PC-9 (cell line): ENCODE data around the gene URM1. TPM values are rescaled to one million over a fixed set of nuclear protein-coding genes. Genes with fewer than 3 reads are reported as not detected.

ENCODE experiments used
- BruUV-seq: library from RNA; stranded (reverse); fragments of 400-500 nt; replicated peaks from 2 replicates; lab custom pipeline; 2021; lab: Mats Ljungman, UMichigan
- CTCF ChIA-PET: fragments of 300-600 bp; sonication (Branson Sonifier 250); formaldehyde crosslinking; loops from one replicate; lab custom pipeline; 2022; ENCODE audit warnings: antibody characterized with exemption; lab: Charles Lee
- POLR2A ChIA-PET: fragments of 300-600 bp; sonication (Branson Sonifier 250); formaldehyde crosslinking; loops from one replicate; lab custom pipeline; 2022; ENCODE audit warnings: antibody characterized with exemption; ENCODE audit not compliant: unreplicated experiment; lab: Charles Lee
- DNase-seq, 2 experiments: peaks; one replicate each; pipeline versions ENCODE4 v3.0.0 to v3.0.0-alpha.2; 2015 to 2022; ENCODE audit warnings: mixed read lengths in 1 of 2
- H2AFZ ChIP-seq: fragments of 200-600 bp; sonication (generic); 2 replicates; pipeline ENCODE4 v1.8.1; 2017; ENCODE audit warnings: antibody characterized with exemption
- H3F3A ChIP-seq: fragments of 200-600 bp; sonication (generic); 2 replicates; pipeline ENCODE4 v1.8.1; 2017; ENCODE audit warnings: antibody characterized with exemption, mild to moderate bottlenecking, low read depth; ENCODE audit not compliant: insufficient read depth
- H3K27ac ChIP-seq: fragments of 200-600 bp; sonication (generic); 2 replicates; pipeline ENCODE4 v1.6.1; 2016; ENCODE audit warnings: mixed run types
- H3K27me3 ChIP-seq: fragments of 200-600 bp; sonication (generic); 2 replicates; pipeline ENCODE4 v1.6.1; 2016; ENCODE audit warnings: low read depth, mixed run types; ENCODE audit not compliant: insufficient read depth
- H3K36me3 ChIP-seq: fragments of 200-600 bp; sonication (generic); 2 replicates; pipeline ENCODE4 v1.6.1; 2016; ENCODE audit warnings: low read depth, mixed run types
- H3K4me1 ChIP-seq: fragments of 200-600 bp; sonication (generic); replicated peaks from 2 replicates; pipeline ENCODE4 v1.6.1; 2016; ENCODE audit warnings: mixed run types; ENCODE audit not compliant: insufficient read depth
- H3K4me2 ChIP-seq: fragments of 200-600 bp; sonication (generic); 2 replicates; pipeline ENCODE4 v1.6.1; 2017; ENCODE audit warnings: mixed run types
- H3K4me3 ChIP-seq: fragments of 200-600 bp; sonication (generic); 2 replicates; pipeline ENCODE4 v1.6.1; 2016; ENCODE audit warnings: mixed run types
- H3K79me2 ChIP-seq: fragments of 200-600 bp; sonication (generic); 2 replicates; pipeline ENCODE4 v1.6.1; 2017; ENCODE audit warnings: low read depth, mixed run types
- H3K9me2 ChIP-seq: fragments of 200-600 bp; sonication (generic); 2 replicates; pipeline ENCODE4 v1.8.1; 2017; ENCODE audit warnings: mild to moderate bottlenecking; ENCODE audit not compliant: insufficient read depth
- H3K9me3 ChIP-seq: fragments of 200-600 bp; sonication (generic); 2 replicates; pipeline ENCODE4 v1.8.1; 2016; ENCODE audit warnings: low read depth; ENCODE audit not compliant: insufficient read depth
- H4K20me1 ChIP-seq: fragments of 200-600 bp; sonication (generic); 2 replicates; pipeline ENCODE4 v1.8.1; 2017; ENCODE audit not compliant: insufficient read depth
- EZH2 ChIP-seq: fragments of 200-600 bp; sonication (generic); IDR thresholded peaks from 2 replicates; pipeline ENCODE4 v1.8.0; 2017; ENCODE audit warnings: antibody characterized with exemption, low read depth
- intact Hi-C: fragments of 100-400 bp; cut with micrococcal nuclease; formaldehyde crosslinking; loops from one replicate; pipeline ENCODE4 v1.10.0; 2022; ENCODE audit not compliant: unreplicated experiment
- total RNA-seq: library from RNA; stranded (reverse); gene quantifications from 2 replicates; pipeline ENCODE4 v1.2.3, GENCODE V29; 2021
- TF ChIP-seq, protein P1 (sequence below): fragments of 200-600 bp; sonication (generic); conservative IDR thresholded peaks from 2 replicates; pipeline ENCODE4 v1.6.1; 2017; ENCODE audit warnings: mixed run types, antibody characterized with exemption, mild to moderate bottlenecking, moderate library complexity

Gene URM1
- total RNA-seq, 1 experiment from 2014 or later: 98.1 TPM

DNA sequence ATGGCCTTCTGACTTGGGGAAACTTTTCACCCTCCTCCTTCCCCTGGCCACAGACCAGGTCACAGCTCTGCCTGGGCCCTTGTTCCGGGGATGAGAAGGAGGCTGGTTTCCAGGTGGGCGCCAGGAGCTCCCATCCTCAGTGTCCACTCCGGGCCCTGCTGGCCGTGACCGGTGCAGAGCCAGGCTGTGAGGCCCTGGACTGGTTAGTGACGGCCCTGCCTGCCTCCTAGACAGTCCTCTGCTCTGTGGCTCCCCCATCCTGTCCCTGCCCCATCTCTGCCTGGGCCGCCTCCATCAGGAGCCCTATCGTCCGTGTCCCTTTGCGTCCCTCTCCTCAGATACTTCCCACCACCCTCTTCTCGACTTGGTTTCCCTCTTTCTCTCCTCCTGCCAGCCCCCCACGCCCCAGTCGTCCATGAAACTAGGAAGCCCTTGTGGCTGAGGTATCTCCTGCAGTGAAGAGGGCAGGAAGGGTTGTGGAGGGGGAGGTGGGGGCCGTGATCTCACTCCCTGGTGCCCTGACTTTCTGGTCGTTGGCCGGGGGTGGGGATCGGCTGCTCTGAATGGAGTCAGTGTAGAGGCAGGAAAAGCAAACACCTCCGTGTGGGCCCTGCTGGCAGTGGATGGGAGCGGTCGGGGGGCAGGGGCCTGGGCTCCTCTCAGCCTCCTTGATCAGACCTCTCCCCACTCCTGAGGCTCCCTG is 34.1 kb downstream of the URM1 start:
- DNase-seq: no peak
- H4K20me1 ChIP-seq: no peaks in the 10 kb centered on the region
- H3K4me3 ChIP-seq: no peak overlapping the region
- H3K36me3 ChIP-seq: no peaks in the 10 kb centered on the region
- H3K4me2 ChIP-seq: no peak overlapping the region
- no peaks in the 10 kb centered on the region for H3K79me2 ChIP-seq
- H3K27ac ChIP-seq: no peak overlapping the region
- H3F3A ChIP-seq: no peaks in the 10 kb centered on the region
- POLR2A ChIA-PET: no interaction called here
- intact Hi-C loops: no loop called here
- no peaks in the 10 kb centered on the region for H3K9me2 ChIP-seq
- no peak overlapping the region for H2AFZ ChIP-seq
- BruUV-seq: no TSS peak
- no peaks in the 10 kb centered on the region for H3K9me3 ChIP-seq
- TF ChIP-seq EZH2: no peak
- TF ChIP-seq, protein P1, sequence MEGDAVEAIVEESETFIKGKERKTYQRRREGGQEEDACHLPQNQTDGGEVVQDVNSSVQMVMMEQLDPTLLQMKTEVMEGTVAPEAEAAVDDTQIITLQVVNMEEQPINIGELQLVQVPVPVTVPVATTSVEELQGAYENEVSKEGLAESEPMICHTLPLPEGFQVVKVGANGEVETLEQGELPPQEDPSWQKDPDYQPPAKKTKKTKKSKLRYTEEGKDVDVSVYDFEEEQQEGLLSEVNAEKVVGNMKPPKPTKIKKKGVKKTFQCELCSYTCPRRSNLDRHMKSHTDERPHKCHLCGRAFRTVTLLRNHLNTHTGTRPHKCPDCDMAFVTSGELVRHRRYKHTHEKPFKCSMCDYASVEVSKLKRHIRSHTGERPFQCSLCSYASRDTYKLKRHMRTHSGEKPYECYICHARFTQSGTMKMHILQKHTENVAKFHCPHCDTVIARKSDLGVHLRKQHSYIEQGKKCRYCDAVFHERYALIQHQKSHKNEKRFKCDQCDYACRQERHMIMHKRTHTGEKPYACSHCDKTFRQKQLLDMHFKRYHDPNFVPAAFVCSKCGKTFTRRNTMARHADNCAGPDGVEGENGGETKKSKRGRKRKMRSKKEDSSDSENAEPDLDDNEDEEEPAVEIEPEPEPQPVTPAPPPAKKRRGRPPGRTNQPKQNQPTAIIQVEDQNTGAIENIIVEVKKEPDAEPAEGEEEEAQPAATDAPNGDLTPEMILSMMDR: no peak
- CTCF ChIA-PET: no interaction called here
- H3K27me3 ChIP-seq: no peaks in the 10 kb centered on the region
- H3K4me1 ChIP-seq: no peaks in the 10 kb centered on the region

DNA sequence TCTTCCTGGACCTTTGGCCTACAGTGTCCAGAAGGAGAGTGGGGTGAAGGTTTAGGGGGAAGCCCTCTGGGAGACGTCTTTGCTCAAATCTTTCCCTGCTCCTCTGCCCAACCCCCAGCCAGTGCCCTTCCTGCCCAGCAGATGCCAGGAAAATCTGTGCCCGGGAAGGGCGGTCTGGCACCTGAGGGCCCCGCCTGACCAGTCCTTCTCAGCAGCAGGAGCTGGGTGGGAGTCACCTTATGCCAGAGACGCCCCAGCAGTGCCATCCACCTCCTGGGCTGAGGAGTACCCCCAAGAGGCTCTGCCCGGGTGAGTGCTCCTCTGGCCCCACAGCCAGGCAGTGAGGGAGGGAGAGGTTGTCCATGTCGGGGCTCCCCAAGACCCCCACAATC is 34.6 kb downstream of the URM1 start:
- H3K36me3 ChIP-seq: no peaks in the 10 kb centered on the region
- H3F3A ChIP-seq: no peaks in the 10 kb centered on the region
- no peak for DNase-seq
- no peak overlapping the region for H2AFZ ChIP-seq
- intact Hi-C loops: no loop called here
- H3K4me1 ChIP-seq: no peaks in the 10 kb centered on the region
- H3K9me3 ChIP-seq: no peaks in the 10 kb centered on the region
- no peaks in the 10 kb centered on the region for H3K27me3 ChIP-seq
- no peaks in the 10 kb centered on the region for H3K9me2 ChIP-seq
- no TSS peak for BruUV-seq
- no peak overlapping the region for H3K4me3 ChIP-seq
- no peaks in the 10 kb centered on the region for H3K79me2 ChIP-seq
- no peak for TF ChIP-seq EZH2
- TF ChIP-seq, protein P1: no peak
- no peaks in the 10 kb centered on the region for H4K20me1 ChIP-seq
- ChIA-PET POLR2A (no interaction called here), CTCF (no interaction called here)
- H3K4me2 ChIP-seq: no peak overlapping the region
- no peak overlapping the region for H3K27ac ChIP-seq

DNA sequence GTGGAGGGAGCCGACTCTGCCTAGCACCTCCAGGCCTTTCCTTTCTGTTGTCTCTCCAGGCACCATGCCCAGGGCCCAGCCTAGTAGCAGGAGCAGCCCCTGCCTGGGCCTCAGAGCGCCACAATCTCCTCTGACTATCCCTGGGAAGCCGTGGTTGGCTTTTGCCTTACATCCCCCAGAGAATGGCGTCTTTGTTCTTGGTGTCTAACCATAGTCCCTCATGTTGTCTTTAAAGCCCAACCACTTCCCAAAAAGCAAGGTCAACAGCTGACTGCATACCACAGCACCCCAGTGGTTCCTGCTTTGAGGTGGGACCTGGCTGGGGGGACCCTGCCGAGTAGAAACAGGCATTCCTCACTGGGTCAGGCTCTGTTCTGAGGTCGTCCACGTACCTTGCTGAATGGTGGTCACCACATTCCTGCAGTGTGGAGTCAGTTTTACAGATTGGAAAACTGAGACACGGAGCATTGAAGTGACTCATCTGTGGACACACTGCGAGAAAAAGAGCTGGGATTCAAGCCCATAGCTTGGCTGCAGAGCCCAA is 35.7 kb downstream of the URM1 start:
- Histone ChIP-seq H2AFZ (no peak overlapping the region), H3K27me3 (no peaks in the 10 kb centered on the region), H3K4me2 (no peak overlapping the region), H3K79me2 (no peaks in the 10 kb centered on the region), H3K36me3 (no peaks in the 10 kb centered on the region), H3K9me3 (no peaks in the 10 kb centered on the region), H3K27ac (no peak overlapping the region), H4K20me1 (no peaks in the 10 kb centered on the region), H3K4me3 (no peak overlapping the region), H3F3A (no peaks in the 10 kb centered on the region), H3K4me1 (no peaks in the 10 kb centered on the region), H3K9me2 (no peaks in the 10 kb centered on the region)
- POLR2A ChIA-PET: no interaction called here
- CTCF ChIA-PET: interaction anchor here (0.6 kb wide), 1 partner anchor 43 kb away, joined by 4 read pairs; no protein-coding TSS in a partner anchor
- TF ChIP-seq, protein P1: no peak
- TF ChIP-seq EZH2: no peak
- BruUV-seq: no TSS peak
- intact Hi-C loops: no loop called here
- DNase-seq: no peak
